Activated T-cell treated with anti-CD3 and anti-CD28 coated beads, Interleukin-2, amount 50 U/mL, for 4 hours (primary cell): ENCODE data around the gene ARNT2. TPM values are rescaled to one million over a fixed set of nuclear protein-coding genes. Genes with fewer than 3 reads are reported as not detected.

Experiments
- ATAC-seq, 2 donors: fragments of 200-7000 bp; cut with Tn5 transposase; one replicate each; pipeline ENCODE4 v1.10.0; 2021
- DNase-seq: peaks from one replicate; pipeline ENCODE4 v3.0.0-alpha.2; 2020
- H3K27me3 Mint-ChIP-seq: one replicate; pipeline ENCODE4 v1.8.0; 2021; ENCODE audit warnings: low read depth, mixed read lengths
- H3K36me3 Mint-ChIP-seq: one replicate; pipeline ENCODE4 v1.8.0; 2022; ENCODE audit warnings: mixed read lengths; ENCODE audit not compliant: insufficient read depth
- H3K4me1 Mint-ChIP-seq: one replicate; pipeline ENCODE4 v1.8.0; 2021; ENCODE audit warnings: low read depth, mixed read lengths
- H3K4me3 Mint-ChIP-seq: one replicate; pipeline ENCODE4 v1.8.0; 2021; ENCODE audit warnings: mild to moderate bottlenecking, moderate library complexity, mixed read lengths
- H3K9me3 Mint-ChIP-seq: one replicate; pipeline ENCODE4 v1.8.0; 2021; ENCODE audit warnings: mixed read lengths
- total RNA-seq, 3 donors: library from RNA; stranded (reverse); gene quantifications; one replicate each; pipeline ENCODE4 v1.2.1, GENCODE V29; 2021

Gene ARNT2
- total RNA-seq, 3 donors from 2014 or later, result 0.11 to 0.15 TPM; not detected in 1

- Mint-ChIP-seq H3K4me3 (no peak overlapping the region), H3K36me3 (no peaks in the 10 kb centered on the region), H3K4me1 (no peaks in the 10 kb centered on the region), H3K27me3 (peaks cover 10% of the 10 kb centered on the region), H3K9me3 (peaks cover 11% of the 10 kb centered on the region)
- DNase-seq (no peak), ATAC-seq (no peak)
These were observed 71.9 kb downstream of the ARNT2 start for GRCh38 chr15:80476036-80476435.

GRCh38 chr15:80478075-80478474 lies 73.9 kb downstream of the ARNT2 start:
- Mint-ChIP-seq H3K4me1 (no peaks in the 10 kb centered on the region), H3K4me3 (no peak overlapping the region), H3K36me3 (no peaks in the 10 kb centered on the region), H3K27me3 (peaks cover 4% of the 10 kb centered on the region), H3K9me3 (peaks cover 11% of the 10 kb centered on the region)
- DNase-seq (no peak), ATAC-seq (no peak)

GRCh38 chr15:80479191-80479590 lies 75.0 kb downstream of the ARNT2 start:
- DNase-seq (no peak), ATAC-seq (no peak)
- Mint-ChIP-seq H3K4me1 (no peaks in the 10 kb centered on the region), H3K4me3 (no peak overlapping the region), H3K36me3 (no peaks in the 10 kb centered on the region), H3K9me3 (peaks cover 11% of the 10 kb centered on the region), H3K27me3 (no peaks in the 10 kb centered on the region)

GRCh38 chr15:80480171-80480811 lies 76.1 kb downstream of the ARNT2 start:
- Mint-ChIP-seq H3K27me3 (no peaks in the 10 kb centered on the region), H3K4me3 (no peak overlapping the region), H3K4me1 (no peaks in the 10 kb centered on the region), H3K9me3 (peaks cover 11% of the 10 kb centered on the region), H3K36me3 (no peaks in the 10 kb centered on the region)
- ATAC-seq, result no peak
- DNase-seq, result no peak

- no peak for DNase-seq
- H3K36me3 Mint-ChIP-seq, result no peaks in the 10 kb centered on the region
- no peaks in the 10 kb centered on the region for H3K4me1 Mint-ChIP-seq
- no peaks in the 10 kb centered on the region for H3K27me3 Mint-ChIP-seq
- H3K4me3 Mint-ChIP-seq, result no peak overlapping the region
- peaks cover 8% of the 10 kb centered on the region for H3K9me3 Mint-ChIP-seq
- ATAC-seq, result no peak
These were observed 76.7 kb downstream of the ARNT2 start for GRCh38 chr15:80480909-80481308.

- no peaks in the 10 kb centered on the region for H3K36me3 Mint-ChIP-seq
- ATAC-seq (no peak), DNase-seq (no peak)
- H3K4me3 Mint-ChIP-seq, result no peak overlapping the region
- no peaks in the 10 kb centered on the region for H3K9me3 Mint-ChIP-seq
- no peaks in the 10 kb centered on the region for H3K4me1 Mint-ChIP-seq
- peaks cover 3% of the 10 kb centered on the region for H3K27me3 Mint-ChIP-seq
These were observed 78.5 kb downstream of the ARNT2 start for GRCh38 chr15:80482696-80483095.

GRCh38 chr15:80483725-80484161 lies 79.6 kb downstream of the ARNT2 start:
- no peak overlapping the region for H3K4me3 Mint-ChIP-seq
- H3K36me3 Mint-ChIP-seq, result no peaks in the 10 kb centered on the region
- no peak for ATAC-seq
- H3K9me3 Mint-ChIP-seq, result no peaks in the 10 kb centered on the region
- H3K4me1 Mint-ChIP-seq, result no peaks in the 10 kb centered on the region
- peaks cover 3% of the 10 kb centered on the region for H3K27me3 Mint-ChIP-seq
- no peak for DNase-seq

GRCh38 chr15:80484333-80484864 lies 80.2 kb downstream of the ARNT2 start:
- Mint-ChIP-seq H3K4me3 (no peak overlapping the region), H3K9me3 (no peaks in the 10 kb centered on the region), H3K36me3 (no peaks in the 10 kb centered on the region), H3K4me1 (no peaks in the 10 kb centered on the region), H3K27me3 (peaks cover 3% of the 10 kb centered on the region)
- DNase-seq (no peak), ATAC-seq (no peak)

GRCh38 chr15:80485370-80486164 lies 81.4 kb downstream of the ARNT2 start:
- no peaks in the 10 kb centered on the region for H3K36me3 Mint-ChIP-seq
- H3K9me3 Mint-ChIP-seq, result no peaks in the 10 kb centered on the region
- DNase-seq, result no peak
- H3K4me1 Mint-ChIP-seq, result no peaks in the 10 kb centered on the region
- no peak overlapping the region for H3K4me3 Mint-ChIP-seq
- peaks cover 3% of the 10 kb centered on the region for H3K27me3 Mint-ChIP-seq
- ATAC-seq, result no peak

GRCh38 chr15:80487839-80488390 lies 83.7 kb downstream of the ARNT2 start:
- Mint-ChIP-seq H3K9me3 (no peaks in the 10 kb centered on the region), H3K27me3 (peaks cover 8% of the 10 kb centered on the region), H3K4me3 (no peak overlapping the region), H3K4me1 (no peaks in the 10 kb centered on the region), H3K36me3 (no peaks in the 10 kb centered on the region)
- ATAC-seq (no peak), DNase-seq (no peak)

- Mint-ChIP-seq H3K27me3 (peaks cover 9% of the 10 kb centered on the region), H3K4me3 (no peak overlapping the region), H3K9me3 (no peaks in the 10 kb centered on the region), H3K4me1 (no peaks in the 10 kb centered on the region), H3K36me3 (no peaks in the 10 kb centered on the region)
- ATAC-seq, result no peak
- no peak for DNase-seq
These were observed 84.9 kb downstream of the ARNT2 start for GRCh38 chr15:80489030-80489594.

- no peaks in the 10 kb centered on the region for H3K4me1 Mint-ChIP-seq
- H3K9me3 Mint-ChIP-seq, result no peaks in the 10 kb centered on the region
- DNase-seq, result no peak
- no peak for ATAC-seq
- peaks cover 14% of the 10 kb centered on the region for H3K27me3 Mint-ChIP-seq
- H3K4me3 Mint-ChIP-seq, result no peak overlapping the region
- no peaks in the 10 kb centered on the region for H3K36me3 Mint-ChIP-seq
These were observed 86.3 kb downstream of the ARNT2 start for GRCh38 chr15:80490431-80490990.

GRCh38 chr15:80491163-80491847 lies 87.1 kb downstream of the ARNT2 start:
- DNase-seq (no peak), ATAC-seq (no peak)
- Mint-ChIP-seq H3K9me3 (no peaks in the 10 kb centered on the region), H3K4me3 (no peak overlapping the region), H3K36me3 (no peaks in the 10 kb centered on the region), H3K4me1 (no peaks in the 10 kb centered on the region), H3K27me3 (peaks cover 18% of the 10 kb centered on the region)

GRCh38 chr15:80492409-80492808 lies 88.2 kb downstream of the ARNT2 start:
- H3K9me3 Mint-ChIP-seq, result no peaks in the 10 kb centered on the region
- ATAC-seq (no peak), DNase-seq (no peak)
- H3K4me1 Mint-ChIP-seq, result no peaks in the 10 kb centered on the region
- H3K36me3 Mint-ChIP-seq, result no peaks in the 10 kb centered on the region
- peaks cover 14% of the 10 kb centered on the region for H3K27me3 Mint-ChIP-seq
- no peak overlapping the region for H3K4me3 Mint-ChIP-seq
